HepG2 (cell line): ENCODE results near the gene TUSC7. TPM values are rescaled to one million over a fixed set of nuclear protein-coding genes. Genes with fewer than 3 reads are reported as not detected.

Experiments used
- ATAC-seq: fragments of 200-7000 bp; cut with Tn5 transposase; 3 replicates; pipeline ENCODE4 v1.9.1; 2020; ENCODE audit warnings: mild to moderate bottlenecking, moderate library complexity
- BruUV-seq: library from RNA; stranded (reverse); fragments of 400-500 nt; replicated peaks from 2 replicates; lab custom pipeline; 2021; lab: Mats Ljungman, UMichigan
- CTCF ChIA-PET: fragments of 300-600 bp; formaldehyde crosslinking; extraction: SDS; loops from one replicate; lab custom pipeline; 2021; ENCODE audit warnings: low total read pairs, inconsistent platforms, low intra/inter-chr PET ratio; lab: Yijun Ruan, JAX
- POLR2A ChIA-PET: fragments of 350-600 bp; sonication (Branson Sonifier 250); formaldehyde crosslinking; loops from one replicate; lab custom pipeline; 2020; ENCODE audit warnings: antibody characterized with exemption, inconsistent platforms; lab: Yijun Ruan, JAX
- DNase-seq: peaks from one replicate; pipeline ENCODE4 v3.0.0-alpha.2; 2015; ENCODE audit warnings: low spot score
- FAIRE-seq: peaks from 3 replicates; lab custom pipeline; 2011; peaks lifted over from hg19 to GRCh38; lab: Jason Lieb, UNC
- H2AFZ ChIP-seq: one replicate; pipeline ENCODE4 v1.6.1; 2011; ENCODE audit warnings: low read length, inconsistent platforms
- H3K27ac ChIP-seq: fragments of 300-600 bp; 3 replicates; pipeline ENCODE4 v1.8.0; 2011; ENCODE audit warnings: mixed run types, mild to moderate bottlenecking, mixed read lengths, low read length, inconsistent platforms; ENCODE audit not compliant: insufficient read depth; ENCODE audit errors: extremely low read length
- H3K27me3 ChIP-seq, 2 experiments: fragments of 200-600 bp in 1 of 2; 2 replicates in 1 of 2; 3 replicates in 1 of 2; pipeline versions ENCODE4 v1.6.0 to v1.8.0; 2011; ENCODE audit warnings: low read length in 2 of 2, mild to moderate bottlenecking in 2 of 2, moderate library complexity in 2 of 2, inconsistent platforms in 1 of 2; ENCODE audit not compliant: insufficient read depth in 2 of 2, control insufficient read depth in 1 of 2
- H3K36me3 ChIP-seq, 2 experiments: fragments of 200-600 bp in 1 of 2; replicated peaks in 1 of 2; 2 replicates in 1 of 2; 3 replicates in 1 of 2; pipeline versions ENCODE4 v1.5.1 to v1.8.0; 2011; ENCODE audit warnings: low read length in 2 of 2, inconsistent platforms in 1 of 2; ENCODE audit not compliant: insufficient read depth in 2 of 2, control insufficient read depth in 1 of 2
- H3K4me1 ChIP-seq: 2 replicates; pipeline ENCODE4 v1.5.1; 2012; ENCODE audit warnings: low read length, inconsistent platforms; ENCODE audit not compliant: insufficient read depth
- H3K4me2 ChIP-seq: 2 replicates; pipeline ENCODE4 v1.6.0; 2011; ENCODE audit warnings: low read depth, low read length, inconsistent platforms
- H3K4me3 ChIP-seq, 3 experiments: fragments of 200-600 bp in 1 of 3; sonication (generic), shearing (Covaris generic) in 1 of 3; replicated peaks in 1 of 3; 2 replicates each; pipeline ENCODE4 v1.5.1; 2011 to 2016; ENCODE audit warnings: low read length in 3 of 3, inconsistent platforms in 2 of 3, low read depth in 2 of 3, mild to moderate bottlenecking in 2 of 3, control low read depth in 1 of 3, mixed read lengths in 1 of 3; ENCODE audit not compliant: insufficient read depth in 1 of 3
- H3K79me2 ChIP-seq: one replicate; pipeline ENCODE4 v1.6.1; 2011; ENCODE audit warnings: low read length, inconsistent platforms; ENCODE audit not compliant: insufficient read depth
- H3K9ac ChIP-seq: 2 replicates; pipeline ENCODE4 v1.6.0; 2011; ENCODE audit warnings: mild to moderate bottlenecking, low read depth, low read length, inconsistent platforms; ENCODE audit not compliant: insufficient read depth
- H3K9me3 ChIP-seq: 2 replicates; pipeline ENCODE4 v1.5.1; 2012; ENCODE audit warnings: mild to moderate bottlenecking, low read length
- H4K20me1 ChIP-seq: 2 replicates; pipeline ENCODE4 v1.6.0; 2011; ENCODE audit warnings: inconsistent platforms, mild to moderate bottlenecking, low read length, moderate library complexity; ENCODE audit not compliant: insufficient read depth
- FOXK1 ChIP-seq: sonication (generic); formaldehyde crosslinking; IDR thresholded peaks from 2 replicates; pipeline ENCODE4 v1.4.0; 2020; ENCODE audit warnings: low read depth, missing genetic modification reagents, borderline replicate concordance
- HNRNPL ChIP-seq: fragments of 200-400 bp; formaldehyde crosslinking; IDR thresholded peaks from 2 replicates; pipeline ENCODE4 v1.6.1; 2017; ENCODE audit warnings: mild to moderate bottlenecking, low read depth, low read length
- HOXA3 ChIP-seq: sonication (generic); formaldehyde crosslinking; IDR thresholded peaks from 2 replicates; pipeline ENCODE4 v1.5.0; 2020; ENCODE audit warnings: missing genetic modification reagents
- KDM5A ChIP-seq: fragments of 200-600 bp; sonication (generic); IDR thresholded peaks from 2 replicates; pipeline ENCODE4 v1.7.0; 2018; ENCODE audit warnings: antibody characterized with exemption, mild to moderate bottlenecking, low read length, borderline replicate concordance
- MTF1 ChIP-seq: sonication (generic); formaldehyde crosslinking; IDR thresholded peaks from 2 replicates; pipeline ENCODE4 v1.5.0; 2020; ENCODE audit warnings: missing genetic modification reagents
- ZNF235 ChIP-seq: sonication (generic); formaldehyde crosslinking; IDR thresholded peaks from 2 replicates; pipeline ENCODE4 v1.8.1; 2023; ENCODE audit warnings: mild to moderate bottlenecking, missing genetic modification reagents, borderline replicate concordance
- ZNF326 ChIP-seq: sonication (generic); formaldehyde crosslinking; IDR thresholded peaks from 2 replicates; pipeline ENCODE4 v1.4.0; 2020; ENCODE audit warnings: missing genetic modification reagents, borderline replicate concordance
- ZNF362 ChIP-seq: sonication (generic); formaldehyde crosslinking; IDR thresholded peaks from 2 replicates; pipeline ENCODE4 v1.4.0; 2020; ENCODE audit warnings: missing genetic modification reagents, mild to moderate bottlenecking, borderline replicate concordance
- ZNF432 ChIP-seq: sonication (generic); formaldehyde crosslinking; IDR thresholded peaks from 2 replicates; pipeline ENCODE4 v1.5.0; 2020; ENCODE audit warnings: missing genetic modification reagents, mild to moderate bottlenecking, borderline replicate concordance
- ZNF619 ChIP-seq: sonication (generic); formaldehyde crosslinking; IDR thresholded peaks from 2 replicates; pipeline ENCODE4 v1.4.0; 2020; ENCODE audit warnings: mild to moderate bottlenecking, missing genetic modification reagents
- ZNF749 ChIP-seq: sonication (generic); formaldehyde crosslinking; IDR thresholded peaks from 2 replicates; pipeline ENCODE4 v1.8.0; 2022; ENCODE audit warnings: mild to moderate bottlenecking, missing genetic modification reagents, moderate library complexity, borderline replicate concordance
- in situ Hi-C: cut with HindIII; loops from 2 replicates; pipeline ENCODE4 v1.10.0; 2017; ENCODE audit warnings: low pct_unique_long_range_greater_than_20kb; ENCODE audit not compliant: extremely low pct_ligation_motif_present
- intact Hi-C: fragments of 100-400 bp; cut with micrococcal nuclease; formaldehyde crosslinking; loops from one replicate; pipeline ENCODE4 v1.10.0; 2022; ENCODE audit not compliant: unreplicated experiment
- polyA plus RNA-seq, 8 experiments: library from polyadenylated mRNA; depleted of rRNA in 3 of 8; stranded (reverse) in 7 of 8; unstranded in 1 of 8; fragments of >200 nt; fragmentation: Illumina TruSeq in 4 of 8; extraction: Trizol in 4 of 8; gene quantifications; 2 replicates each; pipeline versions ENCODE4 v1.2.1 to v1.2.3, GENCODE V29; 2011 to 2016; ENCODE audit warnings: low read depth in 4 of 8, missing spikeins in 1 of 8, mixed read lengths in 1 of 8; ENCODE audit not compliant: insufficient read depth in 1 of 8
- total RNA-seq, 5 experiments: library from RNA; depleted of rRNA; stranded (reverse); fragments of >200 nt; fragmentation: Illumina TruSeq; extraction: Trizol; gene quantifications; 2 replicates each; pipeline ENCODE4 v1.2.3, GENCODE V29; 2016; ENCODE audit warnings: low read depth in 1 of 5
- TF ChIP-seq, protein P1 (sequence below): sonication (generic); formaldehyde crosslinking; IDR thresholded peaks from 2 replicates; pipeline ENCODE4 v1.4.0; 2020; ENCODE audit warnings: mild to moderate bottlenecking, low read depth, missing genetic modification reagents

Gene TUSC7
- total and polyA plus RNA-seq, 2 of the 13 experiments (the other 11 are each of a cell fraction or from before 2014, with no cell fraction given): not detected

GRCh38 chr3:116667324-116667723 is 42.3 kb upstream of the TUSC7 start:
- intact Hi-C loops: no loop called here

More at GRCh38 chr3:116667324-116667723, 42.3 kb upstream of the TUSC7 start:
- no peak for DNase-seq
- CTCF ChIA-PET: no interaction called here
- H3K36me3 ChIP-seq: no peaks in the 10 kb centered on the region
- H3K4me3 ChIP-seq: no peak overlapping the region
- POLR2A ChIA-PET: no interaction called here
- ATAC-seq: no peak
- no peak for TF ChIP-seq KDM5A
- TF ChIP-seq, protein P1, sequence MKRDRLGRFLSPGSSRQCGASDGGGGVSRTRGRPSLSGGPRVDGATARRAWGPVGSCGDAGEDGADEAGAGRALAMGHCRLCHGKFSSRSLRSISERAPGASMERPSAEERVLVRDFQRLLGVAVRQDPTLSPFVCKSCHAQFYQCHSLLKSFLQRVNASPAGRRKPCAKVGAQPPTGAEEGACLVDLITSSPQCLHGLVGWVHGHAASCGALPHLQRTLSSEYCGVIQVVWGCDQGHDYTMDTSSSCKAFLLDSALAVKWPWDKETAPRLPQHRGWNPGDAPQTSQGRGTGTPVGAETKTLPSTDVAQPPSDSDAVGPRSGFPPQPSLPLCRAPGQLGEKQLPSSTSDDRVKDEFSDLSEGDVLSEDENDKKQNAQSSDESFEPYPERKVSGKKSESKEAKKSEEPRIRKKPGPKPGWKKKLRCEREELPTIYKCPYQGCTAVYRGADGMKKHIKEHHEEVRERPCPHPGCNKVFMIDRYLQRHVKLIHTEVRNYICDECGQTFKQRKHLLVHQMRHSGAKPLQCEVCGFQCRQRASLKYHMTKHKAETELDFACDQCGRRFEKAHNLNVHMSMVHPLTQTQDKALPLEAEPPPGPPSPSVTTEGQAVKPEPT (CRISPR knock-in tag): no peak
- no peak for TF ChIP-seq HOXA3 (CRISPR knock-in tag)
- no peak for TF ChIP-seq ZNF432 (CRISPR knock-in tag)
- no peak for TF ChIP-seq MTF1 (CRISPR knock-in tag)
- TF ChIP-seq HNRNPL: no peak
- TF ChIP-seq FOXK1: no peak
- no peak for TF ChIP-seq ZNF326 (CRISPR knock-in tag)
- no peak for TF ChIP-seq ZNF619 (CRISPR knock-in tag)
- no peak for TF ChIP-seq ZNF749 (CRISPR knock-in tag)
- no peak for TF ChIP-seq ZNF235
- TF ChIP-seq ZNF362 (CRISPR knock-in tag): no peak
- in situ Hi-C loops: no loop called here
- H3K27ac ChIP-seq: no peak overlapping the region
- no peaks in the 10 kb centered on the region for H3K27me3 ChIP-seq
- H3K9ac ChIP-seq: no peak overlapping the region
- FAIRE-seq: no peak
- H3K9me3 ChIP-seq: no peaks in the 10 kb centered on the region
- no peak overlapping the region for H2AFZ ChIP-seq
- H3K4me2 ChIP-seq: no peak overlapping the region
- no peaks in the 10 kb centered on the region for H4K20me1 ChIP-seq
- no peaks in the 10 kb centered on the region for H3K4me1 ChIP-seq
- H3K79me2 ChIP-seq: no peaks in the 10 kb centered on the region
- no TSS peak for BruUV-seq
